GM19099 (cell line): ENCODE measurements around the gene TPH2.

Experiments
- POLR2A ChIP-seq: IDR thresholded peaks from 3 replicates; pipeline ENCODE4 v1.6.1; 2011; ENCODE audit warnings: low read depth; ENCODE audit not compliant: insufficient read length; ENCODE audit errors: extremely low read depth

The TPH2 gene

DNA sequence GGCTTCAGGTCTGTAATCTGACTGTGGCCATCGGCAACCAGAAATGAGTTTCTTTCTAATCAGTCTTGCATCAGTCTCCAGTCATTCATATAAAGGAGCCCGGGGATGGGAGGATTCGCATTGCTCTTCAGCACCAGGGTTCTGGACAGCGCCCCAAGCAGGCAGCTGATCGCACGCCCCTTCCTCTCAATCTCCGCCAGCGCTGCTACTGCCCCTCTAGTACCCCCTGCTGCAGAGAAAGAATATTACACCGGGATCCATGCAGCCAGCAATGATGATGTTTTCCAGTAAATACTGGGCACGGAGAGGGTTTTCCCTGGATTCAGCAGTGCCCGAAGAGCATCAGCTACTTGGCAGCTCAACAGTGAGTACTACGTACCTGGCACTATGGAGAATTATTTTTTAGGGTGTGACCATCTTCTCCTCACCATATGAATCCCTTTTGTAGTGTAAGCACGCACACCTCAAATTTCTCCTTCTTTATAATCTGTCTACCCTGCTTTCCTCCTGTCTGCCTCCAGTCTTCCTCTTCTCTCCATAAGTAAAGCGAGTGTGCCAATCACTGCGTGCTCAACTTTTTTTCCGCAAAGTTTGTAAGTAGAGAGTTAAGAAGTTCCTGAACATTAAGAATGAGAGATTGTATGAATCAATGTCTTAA is at the start of gene TPH2:
TSS of gene TPH2 (plus strand) at position 118 of the 658 bp plus-strand sequence. CDS start at position 260, 142 bp downstream.
- no peak for TF ChIP-seq POLR2A

DNA sequence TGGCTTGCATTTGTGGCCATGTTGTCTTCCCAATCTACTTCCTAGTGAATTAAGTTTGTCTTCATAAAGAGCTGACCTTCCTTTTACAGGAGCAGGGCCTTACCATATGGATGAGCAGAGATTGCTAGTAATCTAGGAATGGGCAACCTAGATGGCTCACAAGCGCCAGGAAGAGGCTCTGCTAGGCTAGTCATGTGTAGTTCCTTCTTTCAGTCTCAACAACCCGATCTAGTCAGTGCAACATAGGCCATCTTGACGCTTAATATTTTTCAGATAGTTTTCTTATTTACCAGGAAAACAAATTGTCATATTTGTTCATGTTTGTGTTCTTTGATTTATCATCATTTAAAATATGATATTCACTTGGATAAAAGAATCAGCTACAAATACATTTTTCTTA is 48.2 kb upstream of the TPH2 start:
- no peak for TF ChIP-seq POLR2A

DNA sequence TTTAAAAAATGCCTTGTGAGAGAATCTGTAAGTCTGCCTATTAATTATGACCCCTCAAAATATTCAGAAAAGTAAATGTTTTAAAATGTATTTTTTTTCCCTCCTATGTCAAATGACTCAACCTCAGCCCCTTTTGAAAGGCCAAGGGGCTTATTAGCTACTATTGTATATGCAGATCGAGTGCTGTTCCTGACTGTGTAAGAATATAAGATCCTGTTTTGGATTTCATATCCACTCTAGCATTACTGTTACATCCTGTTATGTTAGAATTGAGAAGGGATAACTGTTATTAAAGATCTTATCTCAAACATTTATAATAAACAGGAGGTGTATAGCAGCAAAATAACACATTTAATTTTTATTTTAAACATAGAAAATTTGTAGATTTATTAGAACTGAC is 46.6 kb upstream of the TPH2 start:
- no peak for TF ChIP-seq POLR2A

DNA sequence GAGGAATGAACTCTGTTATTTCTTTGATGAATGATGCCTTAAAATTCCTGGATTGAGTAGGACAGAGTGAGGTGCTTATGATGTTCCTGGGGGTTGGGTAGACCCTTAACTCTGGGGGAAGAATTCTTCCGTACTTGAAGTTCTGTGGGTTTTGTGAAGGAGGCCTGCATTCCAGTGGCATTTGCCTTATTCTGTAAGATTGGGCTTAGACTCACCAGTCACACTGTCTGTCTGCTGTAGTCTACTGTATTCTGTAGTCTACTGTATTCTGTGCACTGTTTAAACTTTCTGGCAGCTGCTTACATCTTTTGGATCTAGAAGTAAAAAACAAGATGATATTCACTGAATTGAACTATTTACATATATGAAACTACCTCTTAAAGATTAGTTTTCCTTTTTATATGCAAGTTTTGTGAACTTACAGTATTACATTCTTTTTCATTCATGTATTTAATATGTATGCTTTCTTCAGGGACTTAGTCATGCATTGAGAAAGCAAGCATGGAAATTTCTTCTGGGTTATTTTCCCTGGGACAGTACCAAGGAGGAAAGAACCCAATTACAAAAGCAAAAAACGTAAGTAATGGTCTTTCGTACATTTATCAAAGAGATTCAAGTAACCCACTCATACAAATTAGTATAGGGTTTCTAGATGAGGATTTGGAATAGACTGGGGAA is 42.3 kb upstream of the TPH2 start:
- no peak for TF ChIP-seq POLR2A

DNA sequence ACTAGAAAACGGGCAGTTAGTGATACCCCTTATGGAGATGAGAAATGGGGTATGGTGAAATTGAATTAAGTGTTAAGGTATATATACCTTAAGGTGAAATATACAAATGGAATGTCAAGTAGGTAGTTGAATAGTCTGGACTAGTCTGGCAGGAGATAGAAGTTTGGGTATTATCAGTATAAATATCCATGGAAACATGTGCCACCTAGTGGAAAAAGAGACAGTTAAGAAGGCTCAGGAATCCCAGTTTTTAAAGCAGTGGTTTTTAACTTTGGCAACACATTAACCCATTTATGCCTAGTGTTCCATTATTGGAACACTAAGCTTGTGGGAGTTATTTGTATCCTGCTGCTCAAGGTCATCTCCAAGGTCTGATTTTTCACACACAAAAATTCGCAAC is 38.6 kb upstream of the TPH2 start:
- TF ChIP-seq POLR2A = no peak

DNA sequence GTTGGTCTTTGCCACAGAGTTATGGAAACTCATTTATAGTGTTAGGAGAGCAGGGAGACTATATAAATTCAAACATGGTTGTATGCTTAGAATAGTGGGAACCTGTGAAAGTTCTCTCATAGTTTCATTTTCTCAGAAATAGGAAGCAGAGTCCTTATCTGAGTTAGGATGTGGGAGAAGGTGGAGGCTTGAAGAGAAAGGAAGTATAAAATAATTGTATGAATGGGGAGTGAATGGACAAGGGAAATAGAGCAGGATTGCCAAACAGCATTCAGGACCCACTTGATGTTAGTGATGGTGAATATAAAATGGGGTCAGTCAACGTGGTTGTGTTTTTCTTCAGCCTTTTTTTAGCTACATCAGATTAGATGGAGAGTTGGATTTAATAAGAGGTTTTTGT is 34.0 kb upstream of the TPH2 start:
- no peak for TF ChIP-seq POLR2A

DNA sequence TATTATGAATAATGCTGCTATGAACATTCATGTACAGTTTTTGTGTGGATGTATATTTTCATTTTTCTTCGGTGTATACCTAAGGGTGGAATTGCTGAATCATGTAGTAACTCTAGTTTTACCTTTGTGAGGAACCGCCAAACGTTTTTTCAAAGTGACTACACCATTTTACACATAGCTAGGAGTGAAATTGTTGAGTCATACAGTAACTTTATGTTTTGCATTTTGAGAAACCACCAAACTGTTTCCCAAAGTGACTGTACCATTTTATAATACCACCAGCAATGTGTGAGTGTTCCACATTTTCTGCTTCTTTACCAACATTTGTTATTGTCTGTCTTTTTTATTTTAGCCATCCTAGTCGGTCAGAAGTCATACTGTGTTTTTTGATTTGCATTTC is 3.1 kb upstream of the TPH2 start:
- no peak for TF ChIP-seq POLR2A

DNA sequence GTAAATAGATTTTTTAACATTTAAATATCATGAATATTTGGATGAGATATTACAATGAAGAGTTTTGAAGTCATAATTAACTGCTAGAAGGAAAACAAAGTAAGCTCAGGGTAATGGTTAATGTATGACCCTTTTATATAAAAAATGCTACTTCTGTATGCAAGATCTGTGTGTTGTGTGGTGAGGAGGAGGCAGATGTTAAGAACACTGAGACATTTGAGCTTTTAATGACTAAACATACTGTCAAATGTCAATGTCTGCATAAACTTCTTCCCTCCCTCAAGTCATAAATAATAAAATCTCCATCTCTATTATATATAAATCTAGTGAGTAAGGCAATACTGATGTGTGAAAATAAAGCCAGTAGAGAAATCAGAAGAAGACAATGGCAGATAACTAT is 1.4 kb downstream of the TPH2 start:
- TF ChIP-seq POLR2A = no peak

DNA sequence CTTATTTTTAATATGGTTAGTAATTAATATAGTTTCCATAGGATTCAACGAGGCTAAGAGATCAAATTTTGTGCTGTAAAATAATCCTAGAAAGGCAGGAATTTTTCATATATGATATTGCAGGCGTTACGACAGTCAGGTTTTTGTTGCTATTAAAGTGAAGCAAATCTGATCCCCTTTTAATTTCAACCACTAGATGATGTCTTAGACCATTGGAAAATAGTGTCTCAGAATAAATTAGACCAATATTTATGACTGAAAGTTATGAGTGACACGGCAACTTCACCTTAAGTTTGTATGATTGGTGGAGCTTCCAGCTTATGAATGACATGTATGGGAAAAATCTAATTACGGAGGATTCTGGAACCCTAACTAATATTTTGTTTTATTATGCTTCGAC is 2.5 kb downstream of the TPH2 start:
- TF ChIP-seq POLR2A = no peak

DNA sequence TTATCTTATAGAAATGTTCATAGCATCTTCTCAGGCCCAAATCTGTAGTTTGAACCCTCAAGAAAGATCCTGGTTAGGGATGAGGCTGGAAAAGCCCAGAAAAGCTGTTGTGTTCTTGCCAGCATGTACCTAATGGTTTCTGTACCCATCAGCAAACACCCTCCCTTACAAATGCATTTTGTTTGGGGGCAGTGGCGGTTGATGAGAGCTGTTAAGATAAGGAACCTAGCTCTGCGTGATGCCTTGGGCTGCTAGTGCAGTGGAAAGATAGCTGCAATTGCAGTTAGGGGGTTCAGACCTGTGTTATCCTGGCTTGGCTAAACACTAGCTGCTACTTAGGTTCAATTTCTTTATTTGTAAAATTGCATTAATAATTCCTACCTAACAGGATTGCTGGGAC is 3.6 kb downstream of the TPH2 start:
- no peak for TF ChIP-seq POLR2A

DNA sequence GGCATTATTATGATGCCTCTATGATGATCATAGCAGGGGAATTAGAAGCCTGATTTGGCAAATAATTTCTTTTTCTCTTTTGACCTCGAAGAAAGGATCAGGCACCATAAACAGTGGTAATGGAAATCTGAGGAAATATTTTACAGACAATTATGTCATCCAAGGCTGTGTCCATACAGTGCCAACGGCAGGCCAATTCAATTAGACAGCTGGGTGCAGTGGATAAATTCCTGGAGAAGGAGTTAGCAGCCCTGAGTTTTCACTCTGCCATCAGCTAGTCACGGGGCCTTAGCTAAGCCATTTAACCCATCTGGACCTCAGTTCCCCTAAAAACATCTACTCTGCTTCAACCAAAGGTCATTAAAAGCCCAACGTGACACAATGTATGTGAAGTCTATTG is 4.1 kb downstream of the TPH2 start:
- no peak for TF ChIP-seq POLR2A

DNA sequence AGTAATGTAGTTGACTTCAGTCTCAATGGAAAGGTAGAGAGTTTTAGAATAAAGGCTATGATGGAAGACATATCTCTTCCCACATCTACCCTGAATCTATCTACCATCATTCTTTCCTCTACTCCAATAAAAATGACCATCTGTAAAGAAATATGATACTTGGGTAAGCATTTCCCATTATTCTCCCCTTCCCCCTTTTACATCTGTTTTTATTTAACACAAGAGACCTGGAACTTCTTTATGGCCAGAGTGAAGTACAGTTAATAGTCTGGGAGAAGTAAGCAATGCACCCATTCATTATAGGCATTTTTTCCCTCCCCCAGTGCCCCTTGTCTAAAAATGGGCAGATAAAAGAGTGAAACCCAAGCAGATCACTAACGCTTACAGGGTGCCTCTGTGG is 6.5 kb downstream of the TPH2 start:
- no peak for TF ChIP-seq POLR2A

DNA sequence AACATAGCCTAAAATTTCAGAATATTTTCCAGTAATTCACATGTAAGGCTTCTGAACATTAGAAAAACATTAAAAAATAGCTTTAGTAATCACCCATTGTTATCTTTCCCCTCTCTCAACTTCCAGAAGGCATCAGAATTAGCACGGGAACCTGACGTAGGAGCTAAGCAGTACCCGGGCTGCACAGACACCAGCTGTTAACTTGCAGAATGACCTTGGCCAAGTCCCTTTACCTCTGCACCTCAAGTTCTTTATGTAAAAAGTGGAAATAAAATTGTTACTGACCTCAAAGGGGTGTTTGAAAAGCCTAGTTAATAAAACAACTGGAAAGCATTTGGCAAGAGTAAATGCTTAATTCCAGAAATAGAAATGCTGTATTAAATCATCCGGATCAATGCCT is 7.2 kb downstream of the TPH2 start:
- no peak for TF ChIP-seq POLR2A

DNA sequence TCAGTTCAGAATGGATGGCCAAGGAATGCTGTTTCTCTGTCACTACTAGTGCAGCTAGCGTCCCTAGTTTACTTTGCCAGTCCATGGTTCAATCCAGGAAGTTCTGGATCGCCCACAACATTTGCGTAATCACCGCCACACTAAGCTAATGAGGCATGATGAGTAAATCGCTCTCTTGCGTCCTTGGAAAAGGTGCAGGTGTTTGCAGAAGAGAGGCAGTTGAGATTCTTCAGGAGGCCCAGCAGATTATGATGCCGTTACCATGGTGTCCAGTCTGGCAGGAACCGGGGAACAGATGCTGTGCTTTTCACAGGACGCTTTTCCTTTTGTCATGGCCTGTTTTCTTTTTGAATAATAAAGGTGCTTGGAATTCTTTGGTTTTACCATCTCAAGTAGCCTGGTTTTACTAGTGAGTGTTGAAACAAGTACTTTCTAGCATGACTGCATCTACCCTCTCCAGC is 9.0 kb downstream of the TPH2 start:
- TF ChIP-seq POLR2A = no peak

DNA sequence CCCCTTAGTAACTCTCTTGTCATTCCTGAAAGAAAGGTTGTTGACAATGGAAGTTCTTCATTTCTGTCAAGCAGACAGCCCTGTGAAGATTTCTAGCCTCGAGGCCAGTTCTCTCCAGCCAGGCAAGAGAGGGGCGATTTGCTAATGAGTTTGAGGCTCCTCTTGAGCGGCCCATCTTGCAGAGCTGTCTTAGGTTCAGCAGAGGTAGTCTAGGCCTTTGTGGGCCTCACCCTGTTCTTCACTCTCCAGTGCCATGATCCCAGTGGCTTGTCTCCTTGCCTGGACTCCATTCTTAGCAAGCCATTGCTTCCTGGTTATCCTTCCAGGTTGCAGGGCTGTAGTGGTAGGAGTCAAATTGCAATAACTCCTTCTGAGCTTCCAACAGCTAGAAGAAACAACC is 9.7 kb downstream of the TPH2 start:
- no peak for TF ChIP-seq POLR2A

DNA sequence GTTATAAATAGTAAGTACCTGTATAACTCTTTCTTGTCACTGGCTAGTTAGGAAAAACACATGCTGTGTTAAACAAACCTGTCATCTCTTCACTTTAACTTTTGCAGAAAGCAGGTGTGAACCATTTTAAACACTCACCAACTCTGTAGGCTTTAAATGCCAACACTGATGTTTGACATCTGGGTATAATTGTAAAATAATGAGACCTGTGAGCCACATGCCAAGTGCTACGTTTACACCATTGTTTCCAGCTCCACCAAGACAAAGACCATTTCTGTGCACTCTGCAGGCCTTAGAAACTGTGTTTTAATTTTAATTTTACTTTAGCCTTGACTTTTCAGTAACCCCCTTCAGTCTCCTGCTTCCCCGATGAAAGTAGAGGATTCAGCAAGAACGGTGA is 11.0 kb downstream of the TPH2 start:
- no peak for TF ChIP-seq POLR2A

DNA sequence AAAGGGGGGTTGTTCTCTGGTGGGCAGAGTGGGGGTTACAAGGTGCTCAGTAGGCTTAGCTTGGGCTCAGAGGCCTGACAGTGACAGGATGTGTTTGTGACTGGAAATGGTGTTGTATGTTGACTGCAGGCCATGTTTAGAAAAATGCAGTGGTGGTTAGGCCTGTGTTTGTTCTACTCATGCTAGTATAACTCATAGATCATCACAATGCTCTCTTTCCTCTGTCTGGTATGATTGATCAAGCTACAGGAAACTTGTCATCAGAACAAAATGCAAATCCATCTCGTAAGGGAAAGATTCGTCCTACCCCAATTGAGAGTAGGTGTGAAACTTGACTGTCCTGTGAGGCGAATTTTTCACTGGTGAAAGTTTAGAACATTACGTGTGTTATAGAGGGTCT is 11.8 kb downstream of the TPH2 start:
- TF ChIP-seq POLR2A = no peak
